Osteoblast (primary cell): ENCODE data around the gene RAB30. TPM values are rescaled to one million over a fixed set of nuclear protein-coding genes. Genes with fewer than 3 reads are reported as not detected.

Source experiments
- DNase-seq: peaks from one replicate; pipeline ENCODE4 v3.0.0; 2011; ENCODE audit warnings: low spot score, mixed read lengths; ENCODE audit not compliant: insufficient read length; ENCODE audit errors: missing footprints
- H2AFZ ChIP-seq: 2 replicates; pipeline ENCODE4 v1.6.0; 2011; ENCODE audit warnings: mild to moderate bottlenecking, low read length
- H3K27ac ChIP-seq: 2 replicates; pipeline ENCODE4 v1.5.1; 2011; ENCODE audit warnings: mild to moderate bottlenecking, low read depth, low read length, moderate library complexity
- H3K27me3 ChIP-seq: 2 replicates; pipeline ENCODE4 v1.6.0; 2012; ENCODE audit warnings: mild to moderate bottlenecking, control low read depth, inconsistent platforms, low read length, moderate library complexity; ENCODE audit not compliant: insufficient read depth
- H3K36me3 ChIP-seq: 2 replicates; pipeline ENCODE4 v1.5.1; 2011; ENCODE audit warnings: mild to moderate bottlenecking, low read length, control low read depth, moderate library complexity; ENCODE audit not compliant: insufficient read depth
- H3K4me1 ChIP-seq: 2 replicates; pipeline ENCODE4 v1.5.1; 2011; ENCODE audit warnings: mild to moderate bottlenecking, low read length, control low read depth, moderate library complexity; ENCODE audit not compliant: insufficient read depth
- H3K4me2 ChIP-seq: 2 replicates; pipeline ENCODE4 v1.6.0; 2011; ENCODE audit warnings: mild to moderate bottlenecking, low read length; ENCODE audit not compliant: insufficient read depth
- H3K4me3 ChIP-seq: fragments of 200-600 bp; sonication (generic); 3 replicates; pipeline ENCODE4 v1.5.1; 2012; ENCODE audit warnings: mild to moderate bottlenecking, low read length, inconsistent platforms; ENCODE audit not compliant: insufficient read depth
- H3K79me2 ChIP-seq: 2 replicates; pipeline ENCODE4 v1.6.0; 2012; ENCODE audit warnings: mild to moderate bottlenecking, low read length, control low read depth, inconsistent platforms; ENCODE audit not compliant: insufficient read depth
- H3K9me3 ChIP-seq: 2 replicates; pipeline ENCODE4 v1.5.1; 2011; ENCODE audit warnings: low read depth, low read length, control low read depth
- H4K20me1 ChIP-seq: 2 replicates; pipeline ENCODE4 v1.6.0; 2012; ENCODE audit warnings: mild to moderate bottlenecking, low read length, control low read depth; ENCODE audit not compliant: insufficient read depth
- CTCF ChIP-seq: IDR thresholded peaks from 2 replicates; pipeline ENCODE4 v1.5.1; 2011; ENCODE audit warnings: mild to moderate bottlenecking, low read depth, low read length, moderate library complexity; ENCODE audit errors: extremely low read depth
- total RNA-seq: library from RNA; depleted of rRNA; stranded (reverse); fragments of >200 nt; gene quantifications from 2 replicates; pipeline ENCODE4 v1.2.3, GENCODE V29; 2012

Gene RAB30
- total RNA-seq, 1 donor = 21.0 TPM

DNA sequence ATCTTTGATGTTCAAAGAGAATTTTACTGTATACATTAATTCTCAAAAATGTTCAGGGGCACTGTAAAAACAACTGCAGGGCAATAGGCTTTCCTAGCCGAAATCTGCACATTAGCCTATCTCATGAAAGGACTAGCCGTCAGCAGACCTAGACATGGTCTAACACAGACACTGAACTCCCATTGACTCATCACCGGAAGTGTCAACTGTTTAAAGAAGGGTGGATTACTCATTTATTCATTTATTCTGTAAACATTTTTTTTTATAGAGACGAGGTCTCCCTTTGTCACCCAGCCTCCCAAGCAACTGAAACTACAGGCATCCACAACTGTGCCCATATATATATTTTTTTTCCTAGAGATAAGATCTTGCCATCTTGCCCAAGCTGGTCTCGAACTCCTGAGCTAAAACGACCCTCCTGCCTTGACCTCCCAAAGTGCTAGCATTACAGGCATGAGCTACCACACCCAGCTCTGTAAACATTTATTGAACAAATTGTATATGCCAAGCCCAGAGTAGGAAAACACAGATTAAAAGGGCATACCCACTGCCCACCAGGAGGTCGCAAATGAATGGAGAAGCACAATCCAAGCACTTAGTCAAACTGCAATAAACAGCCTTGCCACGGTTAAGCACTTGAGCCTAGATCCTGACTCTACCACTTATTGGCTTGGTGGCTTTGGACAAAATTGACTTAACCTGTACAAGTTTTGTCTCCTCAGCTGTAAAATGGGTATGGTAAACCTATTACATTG, 26.6 kb downstream of the RAB30 start:
- H3K79me2 ChIP-seq = peaks cover 76% of the 10 kb centered on the region
- H4K20me1 ChIP-seq = no peaks in the 10 kb centered on the region
- peak overlapping the region; percentile 69 for H3K27ac ChIP-seq

DNA sequence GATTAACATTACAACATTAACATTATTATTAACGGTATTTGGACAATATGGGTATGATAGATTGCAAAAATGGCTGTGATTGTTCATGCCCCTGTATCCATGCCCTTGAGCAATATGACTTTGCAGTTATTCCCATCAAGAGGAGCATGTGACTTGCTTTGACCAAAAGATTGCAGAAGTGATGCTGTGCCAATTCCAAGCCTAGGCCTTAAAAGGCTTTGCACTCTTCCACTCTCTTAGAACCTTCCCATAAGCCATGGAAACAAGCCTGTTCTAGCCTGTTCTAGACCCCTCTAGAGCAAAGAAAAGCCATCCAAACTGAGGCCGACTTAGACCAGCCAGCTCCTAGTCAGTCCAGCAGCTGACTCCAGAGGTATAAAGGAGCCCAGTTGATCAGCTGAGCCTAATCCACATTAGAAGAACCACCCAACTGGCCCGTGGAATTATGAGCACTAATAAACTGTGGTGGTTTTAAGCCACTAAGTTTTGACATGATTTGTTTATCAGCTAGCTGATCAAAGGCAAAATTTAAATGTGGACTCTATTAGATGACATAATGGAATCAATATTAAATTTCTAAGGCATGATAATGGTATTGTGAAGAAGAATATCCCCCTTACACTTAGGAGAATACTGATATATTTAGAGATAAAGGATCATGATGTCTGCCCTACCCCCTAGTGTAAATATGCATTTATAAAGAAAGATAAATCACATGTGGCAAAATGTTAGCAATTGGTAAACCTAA, 28.6 kb downstream of the RAB30 start:
- Histone ChIP-seq H2AFZ (no peak overlapping the region), H3K27me3 (no peaks in the 10 kb centered on the region), H3K36me3 (no peaks in the 10 kb centered on the region), H4K20me1 (no peaks in the 10 kb centered on the region), H3K27ac (no peak overlapping the region), H3K9me3 (no peaks in the 10 kb centered on the region), H3K4me3 (no peak overlapping the region), H3K4me2 (no peak overlapping the region), H3K4me1 (peaks cover 40% of the 10 kb centered on the region), H3K79me2 (peaks cover 69% of the 10 kb centered on the region)
- TF ChIP-seq CTCF = no peak
- no peak for DNase-seq

More for the DNA sequence above, 26.6 kb downstream of the RAB30 start:
- H3K4me2 ChIP-seq = peak overlapping the region; percentile 33
- H3K36me3 ChIP-seq = no peaks in the 10 kb centered on the region
- H3K4me1 ChIP-seq = peaks cover 38% of the 10 kb centered on the region
- no peaks in the 10 kb centered on the region for H3K9me3 ChIP-seq
- H3K27me3 ChIP-seq = no peaks in the 10 kb centered on the region
- H3K4me3 ChIP-seq = no peak overlapping the region
- peak; percentile 72 for DNase-seq
- no peak overlapping the region for H2AFZ ChIP-seq
- no peak for TF ChIP-seq CTCF

GRCh38 chr11:83041126-83041525, 30.6 kb downstream of the RAB30 start:
- Histone ChIP-seq H3K9me3 (no peaks in the 10 kb centered on the region), H3K27ac (no peak overlapping the region), H3K4me3 (no peak overlapping the region), H2AFZ (no peak overlapping the region), H3K4me2 (no peak overlapping the region), H3K4me1 (peaks cover 30% of the 10 kb centered on the region), H3K36me3 (no peaks in the 10 kb centered on the region), H3K79me2 (peaks cover 66% of the 10 kb centered on the region), H4K20me1 (no peaks in the 10 kb centered on the region), H3K27me3 (no peaks in the 10 kb centered on the region)
- TF ChIP-seq CTCF = no peak
- DNase-seq = no peak

DNA sequence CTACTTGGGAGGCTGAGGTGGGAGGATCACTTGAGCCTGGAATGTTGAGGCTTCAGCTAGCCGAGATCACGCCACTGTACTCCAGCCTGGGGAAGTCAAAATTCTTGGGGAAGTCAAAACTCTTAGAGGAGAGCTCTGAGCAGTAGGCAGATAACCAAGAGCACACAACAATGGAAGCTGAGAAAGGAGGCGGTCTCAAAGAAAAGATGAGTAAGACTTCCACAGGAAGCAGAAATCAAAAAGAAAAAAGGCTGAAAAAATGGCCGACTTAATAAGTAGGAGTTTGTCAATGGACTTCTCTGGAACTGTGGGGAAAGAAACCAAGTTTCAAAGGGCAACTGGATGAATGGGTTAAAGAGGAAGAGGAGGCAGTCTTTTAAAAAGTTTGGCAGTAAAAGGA, 32.1 kb downstream of the RAB30 start:
- H3K4me1 ChIP-seq = peaks cover 35% of the 10 kb centered on the region
- no peaks in the 10 kb centered on the region for H3K27me3 ChIP-seq
- DNase-seq = no peak
- no peaks in the 10 kb centered on the region for H3K36me3 ChIP-seq
- no peak overlapping the region for H3K4me3 ChIP-seq
- no peak overlapping the region for H3K4me2 ChIP-seq
- H3K79me2 ChIP-seq = peaks cover 68% of the 10 kb centered on the region
- no peaks in the 10 kb centered on the region for H4K20me1 ChIP-seq
- H3K9me3 ChIP-seq = no peaks in the 10 kb centered on the region
- no peak for TF ChIP-seq CTCF
- H3K27ac ChIP-seq = no peak overlapping the region
- no peak overlapping the region for H2AFZ ChIP-seq
